ENCODE measurements around the gene LDLRAD4. TPM values are rescaled to one million over a fixed set of nuclear protein-coding genes. Genes with fewer than 3 reads are reported as not detected.

Gene LDLRAD4
- total and polyA plus RNA-seq, 11 donors = 10.4 to 44.0 (median 29.6) TPM

DNA sequence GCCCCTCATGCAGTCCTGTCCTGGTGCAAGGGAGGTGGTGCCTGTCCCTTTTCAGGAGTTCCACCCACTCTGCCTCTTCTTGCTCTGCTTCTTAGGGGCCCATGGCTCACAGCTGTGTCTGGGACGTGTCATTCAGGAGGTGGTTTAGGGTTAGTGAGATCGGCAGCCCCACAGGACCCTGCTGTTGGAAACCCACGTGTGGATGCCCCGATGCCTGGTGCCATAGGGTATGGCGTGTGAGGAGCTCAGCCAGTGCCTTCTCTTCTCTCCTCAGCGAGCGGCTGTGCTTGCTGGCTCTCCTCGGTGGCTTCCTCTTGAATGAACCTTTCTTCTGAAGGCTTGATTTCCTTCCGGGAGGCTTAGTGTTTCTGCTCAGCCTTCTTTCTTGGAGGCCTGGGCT, 55.2 kb downstream of the LDLRAD4 start:
- 75 to 87% (median 79%) methylated on average over 9 of the region's 9 CpGs for WGBS, 4 donors
- TF ChIP-seq, protein P1, sequence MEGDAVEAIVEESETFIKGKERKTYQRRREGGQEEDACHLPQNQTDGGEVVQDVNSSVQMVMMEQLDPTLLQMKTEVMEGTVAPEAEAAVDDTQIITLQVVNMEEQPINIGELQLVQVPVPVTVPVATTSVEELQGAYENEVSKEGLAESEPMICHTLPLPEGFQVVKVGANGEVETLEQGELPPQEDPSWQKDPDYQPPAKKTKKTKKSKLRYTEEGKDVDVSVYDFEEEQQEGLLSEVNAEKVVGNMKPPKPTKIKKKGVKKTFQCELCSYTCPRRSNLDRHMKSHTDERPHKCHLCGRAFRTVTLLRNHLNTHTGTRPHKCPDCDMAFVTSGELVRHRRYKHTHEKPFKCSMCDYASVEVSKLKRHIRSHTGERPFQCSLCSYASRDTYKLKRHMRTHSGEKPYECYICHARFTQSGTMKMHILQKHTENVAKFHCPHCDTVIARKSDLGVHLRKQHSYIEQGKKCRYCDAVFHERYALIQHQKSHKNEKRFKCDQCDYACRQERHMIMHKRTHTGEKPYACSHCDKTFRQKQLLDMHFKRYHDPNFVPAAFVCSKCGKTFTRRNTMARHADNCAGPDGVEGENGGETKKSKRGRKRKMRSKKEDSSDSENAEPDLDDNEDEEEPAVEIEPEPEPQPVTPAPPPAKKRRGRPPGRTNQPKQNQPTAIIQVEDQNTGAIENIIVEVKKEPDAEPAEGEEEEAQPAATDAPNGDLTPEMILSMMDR (IDR thresholded peaks at IDR 0.05) = no peak
- TF ChIP-seq POLR2A (IDR thresholded peaks at IDR 0.05) = no peak
- no peak overlapping the region for H3K4me3 ChIP-seq
- H3K27ac ChIP-seq = peak overlapping the region in 5 of 12 donors; percentile 17 to 37 (median 32)
- H3K36me3 ChIP-seq = peaks cover 0 to 5% (median 0%) of the 10 kb centered on the region in 9 donors
- H3K27me3 ChIP-seq = no peaks in the 10 kb centered on the region
- H3K4me1 ChIP-seq = peaks cover 0 to 87% (median 65%) of the 10 kb centered on the region in 12 donors
- intact Hi-C loops (cut with DNase I) = loop anchor here in 4 of 10 donors (5.0 to 10.0 kb wide), 4 partner anchors 49 to 181 kb away; no protein-coding TSS in a partner anchor
- no peak for ATAC-seq
- DNase-seq = no peak
- H3K9me3 ChIP-seq = no peaks in the 10 kb centered on the region

DNA sequence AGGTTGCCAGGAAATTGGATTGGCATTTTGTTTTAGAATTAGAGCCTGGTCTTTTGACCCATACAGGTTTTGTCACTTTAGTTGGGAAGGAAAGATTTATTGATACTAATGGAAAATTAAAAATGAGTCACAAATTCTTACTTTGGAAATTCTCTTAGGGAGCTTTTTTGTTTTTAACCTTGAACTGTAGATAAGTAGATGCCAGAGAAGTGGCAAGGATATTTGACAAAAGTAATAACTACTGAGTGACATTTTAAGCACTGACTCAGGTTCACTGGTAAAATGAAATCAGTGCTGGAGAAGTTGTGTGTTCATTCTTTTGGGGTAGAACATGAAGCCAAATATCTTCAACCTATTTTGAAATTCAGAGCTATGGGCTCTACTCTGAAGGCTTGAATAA, 56.5 kb downstream of the LDLRAD4 start:
- no peak overlapping the region for H3K27ac ChIP-seq
- H3K4me3 ChIP-seq = no peak overlapping the region
- intact Hi-C loops (cut with DNase I) = loop anchor here in 3 of 10 donors (10.0 kb wide), 3 partner anchors 50 to 180 kb away; no protein-coding TSS in a partner anchor
- TF ChIP-seq, protein P1 (IDR thresholded peaks at IDR 0.05) = no peak
- TF ChIP-seq POLR2A (IDR thresholded peaks at IDR 0.05) = no peak
- H3K27me3 ChIP-seq = no peaks in the 10 kb centered on the region
- H3K9me3 ChIP-seq = no peaks in the 10 kb centered on the region
- ATAC-seq (no peak), DNase-seq (no peak)
- H3K36me3 ChIP-seq = peaks cover 0 to 18% (median 8%) of the 10 kb centered on the region in 9 donors
- H3K4me1 ChIP-seq = peaks cover 0 to 79% (median 56%) of the 10 kb centered on the region in 12 donors

DNA sequence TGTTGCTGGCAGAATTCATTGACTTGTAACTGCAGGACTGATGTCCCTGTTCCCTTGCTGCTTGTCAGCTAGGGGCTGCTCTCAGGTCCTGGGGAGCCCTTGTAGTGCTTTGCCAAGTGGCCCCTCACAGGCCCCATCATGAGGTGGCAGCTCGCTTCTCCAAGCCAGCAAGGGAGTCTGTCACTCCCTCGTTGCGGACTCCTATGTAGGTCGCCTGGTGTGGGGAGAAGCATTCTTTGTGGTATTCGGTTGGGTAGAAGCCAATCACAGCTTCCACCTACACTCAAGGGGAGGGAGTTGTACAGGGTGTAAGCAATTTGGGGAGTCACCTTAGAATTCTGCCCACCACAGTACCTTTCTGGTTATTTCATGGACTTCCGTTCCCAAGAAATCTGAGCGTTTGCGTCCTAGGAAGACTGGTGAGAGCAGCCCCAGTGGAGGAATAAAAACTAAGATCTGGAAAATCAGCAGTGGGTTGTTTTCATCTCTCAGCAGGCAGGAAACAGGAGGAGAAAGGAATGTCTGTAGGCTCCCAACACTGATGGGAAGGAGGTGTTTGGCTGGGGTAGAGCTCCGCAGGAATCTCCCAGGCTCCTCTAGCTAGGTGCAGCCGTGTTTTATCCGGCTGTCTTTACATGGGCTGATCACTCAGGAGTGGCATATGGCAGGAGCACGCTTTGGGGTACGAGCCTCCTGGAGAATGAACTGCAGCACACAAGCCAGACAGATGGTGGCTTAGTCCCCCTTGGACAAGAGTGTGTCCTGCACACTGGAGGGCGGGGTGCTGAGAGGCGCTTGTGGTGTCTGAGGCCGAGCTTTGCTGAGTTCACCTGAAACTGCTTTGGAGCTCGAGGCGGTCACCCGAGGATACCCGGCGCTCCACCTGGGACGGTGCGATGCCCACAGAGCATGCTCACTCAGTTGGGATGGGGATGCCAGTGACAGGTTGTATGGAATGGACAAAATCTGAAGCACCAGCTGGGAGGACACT, 58.3 kb downstream of the LDLRAD4 start:
- H3K27ac ChIP-seq = peak overlapping the region in 4 of 12 donors; percentile 10 to 40 (median 26)
- H3K4me1 ChIP-seq = peaks cover 0 to 73% (median 49%) of the 10 kb centered on the region in 12 donors
- intact Hi-C loops (cut with DNase I) = loop anchor here in 3 of 10 donors (10.0 kb wide), 3 partner anchors 52 to 178 kb away; no protein-coding TSS in a partner anchor
- H3K36me3 ChIP-seq = peaks cover 0 to 27% (median 8%) of the 10 kb centered on the region in 9 donors
- H3K9me3 ChIP-seq = no peaks in the 10 kb centered on the region
- 63 to 77% (median 68%) methylated on average over 23 of the region's 23 CpGs for WGBS, 4 donors
- H3K27me3 ChIP-seq = no peaks in the 10 kb centered on the region
- DNase-seq (peak in 1 of 5 donors; percentile 12), ATAC-seq (peak in 1 of 4 donors; percentile 3)
- no peak overlapping the region for H3K4me3 ChIP-seq
- no peak for TF ChIP-seq POLR2A (IDR thresholded peaks at IDR 0.05)
- TF ChIP-seq, protein P1 (IDR thresholded peaks at IDR 0.05) = no peak

DNA sequence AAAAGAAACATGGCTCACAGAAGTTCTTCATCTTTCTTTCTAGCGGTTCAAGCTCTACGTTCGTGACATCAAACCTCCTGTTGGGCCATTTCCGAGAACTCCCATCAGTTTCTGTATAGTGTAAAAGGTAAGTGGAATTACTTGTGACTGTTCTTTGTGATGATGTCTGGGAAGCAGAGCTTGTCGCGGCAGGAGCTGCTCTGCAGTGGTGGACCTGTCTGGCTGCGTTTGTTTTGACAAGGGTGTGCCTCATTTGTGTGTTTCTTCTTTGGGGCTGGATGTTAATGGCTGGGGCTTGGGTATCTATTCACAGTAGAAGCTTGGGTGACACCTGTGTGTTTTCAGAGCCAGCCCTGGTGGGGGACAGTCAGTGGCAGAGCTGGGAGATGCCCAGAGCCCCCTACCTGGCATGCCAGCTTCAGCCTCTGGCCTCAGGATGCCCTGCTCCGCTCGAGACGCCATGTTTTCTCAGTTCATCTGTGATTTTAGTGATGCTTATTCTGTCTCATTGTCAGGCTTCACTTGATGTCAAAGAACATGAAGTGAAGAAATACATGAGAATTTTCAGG, 59.6 kb downstream of the LDLRAD4 start:
- peak in 1 of 5 donors; percentile 7 for DNase-seq
- intact Hi-C loops (cut with DNase I) = loop anchor here in 3 of 10 donors (10.0 kb wide), 3 partner anchors 53 to 177 kb away; no protein-coding TSS in a partner anchor
- no peak for ATAC-seq
- Histone ChIP-seq H3K27me3 (no peaks in the 10 kb centered on the region), H3K4me3 (no peak overlapping the region), H3K36me3 (peaks cover 0 to 27% (median 8%) of the 10 kb centered on the region in 9 donors), H3K27ac (no peak overlapping the region), H3K4me1 (peaks cover 0 to 60% (median 40%) of the 10 kb centered on the region in 12 donors), H3K9me3 (no peaks in the 10 kb centered on the region)
- WGBS, 4 donors = 94 to 97% (median 96%) methylated on average over 10 of the region's 10 CpGs
- TF ChIP-seq, protein P1 (IDR thresholded peaks at IDR 0.05) = no peak
- no peak for TF ChIP-seq POLR2A (IDR thresholded peaks at IDR 0.05)
